HepG2 (cell line): ENCODE results near the gene PROM2. TPM values are rescaled to one million over a fixed set of nuclear protein-coding genes. Genes with fewer than 3 reads are reported as not detected.

Experiments used
- ATAC-seq: fragments of 200-7000 bp; cut with Tn5 transposase; 3 replicates; pipeline ENCODE4 v1.9.1; 2020; ENCODE audit warnings: mild to moderate bottlenecking, moderate library complexity
- BruUV-seq: library from RNA; stranded (reverse); fragments of 400-500 nt; replicated peaks from 2 replicates; lab custom pipeline; 2021; lab: Mats Ljungman, UMichigan
- CTCF ChIA-PET: fragments of 300-600 bp; formaldehyde crosslinking; extraction: SDS; loops from one replicate; lab custom pipeline; 2021; ENCODE audit warnings: low total read pairs, inconsistent platforms, low intra/inter-chr PET ratio; lab: Yijun Ruan, JAX
- POLR2A ChIA-PET: fragments of 350-600 bp; sonication (Branson Sonifier 250); formaldehyde crosslinking; loops from one replicate; lab custom pipeline; 2020; ENCODE audit warnings: antibody characterized with exemption, inconsistent platforms; lab: Yijun Ruan, JAX
- DNase-seq: peaks from one replicate; pipeline ENCODE4 v3.0.0-alpha.2; 2015; ENCODE audit warnings: low spot score
- FAIRE-seq: peaks from 3 replicates; lab custom pipeline; 2011; peaks lifted over from hg19 to GRCh38; lab: Jason Lieb, UNC
- H2AFZ ChIP-seq: one replicate; pipeline ENCODE4 v1.6.1; 2011; ENCODE audit warnings: low read length, inconsistent platforms
- H3K27ac ChIP-seq: fragments of 300-600 bp; 3 replicates; pipeline ENCODE4 v1.8.0; 2011; ENCODE audit warnings: mixed run types, mild to moderate bottlenecking, mixed read lengths, low read length, inconsistent platforms; ENCODE audit not compliant: insufficient read depth; ENCODE audit errors: extremely low read length
- H3K27me3 ChIP-seq, 2 experiments: fragments of 200-600 bp in 1 of 2; 2 replicates in 1 of 2; 3 replicates in 1 of 2; pipeline versions ENCODE4 v1.6.0 to v1.8.0; 2011; ENCODE audit warnings: low read length in 2 of 2, mild to moderate bottlenecking in 2 of 2, moderate library complexity in 2 of 2, inconsistent platforms in 1 of 2; ENCODE audit not compliant: insufficient read depth in 2 of 2, control insufficient read depth in 1 of 2
- H3K36me3 ChIP-seq, 2 experiments: fragments of 200-600 bp in 1 of 2; replicated peaks in 1 of 2; 2 replicates in 1 of 2; 3 replicates in 1 of 2; pipeline versions ENCODE4 v1.5.1 to v1.8.0; 2011; ENCODE audit warnings: low read length in 2 of 2, inconsistent platforms in 1 of 2; ENCODE audit not compliant: insufficient read depth in 2 of 2, control insufficient read depth in 1 of 2
- H3K4me1 ChIP-seq: 2 replicates; pipeline ENCODE4 v1.5.1; 2012; ENCODE audit warnings: low read length, inconsistent platforms; ENCODE audit not compliant: insufficient read depth
- H3K4me2 ChIP-seq: 2 replicates; pipeline ENCODE4 v1.6.0; 2011; ENCODE audit warnings: low read depth, low read length, inconsistent platforms
- H3K4me3 ChIP-seq, 3 experiments: fragments of 200-600 bp in 1 of 3; sonication (generic), shearing (Covaris generic) in 1 of 3; replicated peaks in 1 of 3; 2 replicates each; pipeline ENCODE4 v1.5.1; 2011 to 2016; ENCODE audit warnings: low read length in 3 of 3, inconsistent platforms in 2 of 3, low read depth in 2 of 3, mild to moderate bottlenecking in 2 of 3, control low read depth in 1 of 3, mixed read lengths in 1 of 3; ENCODE audit not compliant: insufficient read depth in 1 of 3
- H3K79me2 ChIP-seq: one replicate; pipeline ENCODE4 v1.6.1; 2011; ENCODE audit warnings: low read length, inconsistent platforms; ENCODE audit not compliant: insufficient read depth
- H3K9ac ChIP-seq: 2 replicates; pipeline ENCODE4 v1.6.0; 2011; ENCODE audit warnings: mild to moderate bottlenecking, low read depth, low read length, inconsistent platforms; ENCODE audit not compliant: insufficient read depth
- H3K9me3 ChIP-seq: 2 replicates; pipeline ENCODE4 v1.5.1; 2012; ENCODE audit warnings: mild to moderate bottlenecking, low read length
- H4K20me1 ChIP-seq: 2 replicates; pipeline ENCODE4 v1.6.0; 2011; ENCODE audit warnings: inconsistent platforms, mild to moderate bottlenecking, low read length, moderate library complexity; ENCODE audit not compliant: insufficient read depth
- ATF4 ChIP-seq, 2 experiments: fragments of 450-650 bp in 1 of 2; sonication (generic) in 1 of 2; formaldehyde crosslinking; IDR thresholded peaks; 2 replicates each; pipeline versions ENCODE4 v1.5.0 to v1.8.0; 2020 to 2022; ENCODE audit warnings: mild to moderate bottlenecking in 1 of 2, missing genetic modification reagents in 1 of 2
- E2F1 ChIP-seq: sonication (generic); formaldehyde crosslinking; IDR thresholded peaks from 2 replicates; pipeline ENCODE4 v1.5.0; 2020; ENCODE audit warnings: missing genetic modification reagents
- KMT2B ChIP-seq: IDR thresholded peaks from 2 replicates; pipeline ENCODE4 v1.6.1; 2016; ENCODE audit warnings: missing genetic modification reagents, missing compliant biosample characterization
- NPAS2 ChIP-seq: sonication (generic); formaldehyde crosslinking; IDR thresholded peaks from 2 replicates; pipeline ENCODE4 v1.8.0; 2022; ENCODE audit warnings: mild to moderate bottlenecking, missing genetic modification reagents, borderline replicate concordance
- RFX5 ChIP-seq: IDR thresholded peaks from 2 replicates; pipeline ENCODE4 v1.6.1; 2011; ENCODE audit warnings: low read depth, low read length, improper control_type of control experiment
- SNAPC5 ChIP-seq: sonication (generic); formaldehyde crosslinking; IDR thresholded peaks from 2 replicates; pipeline ENCODE4 v1.8.1; 2023; ENCODE audit warnings: mild to moderate bottlenecking, missing genetic modification reagents, borderline replicate concordance
- ZNF18 ChIP-seq: sonication (generic); formaldehyde crosslinking; IDR thresholded peaks from 2 replicates; pipeline ENCODE4 v1.8.0; 2022; ENCODE audit warnings: mild to moderate bottlenecking, missing genetic modification reagents; ENCODE audit not compliant: insufficient replicate concordance
- ZNF652 ChIP-seq: IDR thresholded peaks from 2 replicates; pipeline ENCODE4 v1.6.1; 2016; ENCODE audit warnings: low read depth, borderline replicate concordance
- ZNF75D ChIP-seq: sonication (generic); formaldehyde crosslinking; IDR thresholded peaks from 2 replicates; pipeline ENCODE4 v1.8.1; 2023; ENCODE audit warnings: missing genetic modification reagents, mild to moderate bottlenecking, borderline replicate concordance
- ZNF839 ChIP-seq: sonication (generic); formaldehyde crosslinking; IDR thresholded peaks from 2 replicates; pipeline ENCODE4 v1.4.0; 2020; ENCODE audit warnings: missing genetic modification reagents, mild to moderate bottlenecking, borderline replicate concordance
- WGBS: methylation state at CpG from one replicate; pipeline ENCODE4 v1.1.6; 2017; ENCODE audit warnings: low lambda C conversion rate; 5-methylcytosine and 5-hydroxymethylcytosine counted together
- in situ Hi-C: cut with HindIII; loops from 2 replicates; pipeline ENCODE4 v1.10.0; 2017; ENCODE audit warnings: low pct_unique_long_range_greater_than_20kb; ENCODE audit not compliant: extremely low pct_ligation_motif_present
- intact Hi-C: fragments of 100-400 bp; cut with micrococcal nuclease; formaldehyde crosslinking; loops from one replicate; pipeline ENCODE4 v1.10.0; 2022; ENCODE audit not compliant: unreplicated experiment
- polyA plus RNA-seq, 8 experiments: library from polyadenylated mRNA; depleted of rRNA in 3 of 8; stranded (reverse) in 7 of 8; unstranded in 1 of 8; fragments of >200 nt; fragmentation: Illumina TruSeq in 4 of 8; extraction: Trizol in 4 of 8; gene quantifications; 2 replicates each; pipeline versions ENCODE4 v1.2.1 to v1.2.3, GENCODE V29; 2011 to 2016; ENCODE audit warnings: low read depth in 4 of 8, missing spikeins in 1 of 8, mixed read lengths in 1 of 8; ENCODE audit not compliant: insufficient read depth in 1 of 8
- total RNA-seq, 5 experiments: library from RNA; depleted of rRNA; stranded (reverse); fragments of >200 nt; fragmentation: Illumina TruSeq; extraction: Trizol; gene quantifications; 2 replicates each; pipeline ENCODE4 v1.2.3, GENCODE V29; 2016; ENCODE audit warnings: low read depth in 1 of 5
- TF ChIP-seq, protein P1 (sequence below): sonication (generic); formaldehyde crosslinking; IDR thresholded peaks from 2 replicates; pipeline ENCODE4 v1.4.0; 2020; ENCODE audit warnings: missing genetic modification reagents

The PROM2 gene
- total and polyA plus RNA-seq, 2 of the 13 experiments (the other 11 are each of a cell fraction or from before 2014, with no cell fraction given), result not detected

DNA sequence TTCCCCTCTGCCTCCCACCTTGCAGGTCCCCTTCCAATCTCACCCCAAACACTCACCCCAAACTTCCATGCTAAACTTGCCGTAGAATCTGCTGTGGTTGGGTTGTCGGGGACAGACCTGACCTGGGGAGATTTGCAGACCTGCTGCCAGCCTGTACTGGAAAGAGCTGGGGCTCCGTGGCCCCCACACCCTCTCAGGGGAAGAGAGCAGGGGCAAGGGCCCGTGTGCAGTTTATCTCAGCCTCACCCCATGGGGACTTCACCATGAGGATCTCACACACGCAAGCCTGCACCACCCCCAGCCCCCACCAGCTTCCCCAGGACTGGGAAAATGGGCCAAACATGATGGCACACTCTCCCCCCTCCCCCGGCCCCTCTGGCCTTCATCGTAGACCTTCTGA is 53.6 kb downstream of the PROM2 start (continued):
- TF ChIP-seq E2F1, result no peak

- Histone ChIP-seq H3K4me3 (no peak overlapping the region), H3K9me3 (no peaks in the 10 kb centered on the region), H3K79me2 (no peaks in the 10 kb centered on the region), H2AFZ (no peak overlapping the region), H3K9ac (no peak overlapping the region), H3K4me1 (no peaks in the 10 kb centered on the region), H3K27me3 (peaks cover 3 to 19% of the 10 kb centered on the region in 2 experiments; a peak in 4 of 5 replicates), H3K36me3 (no peaks in the 10 kb centered on the region), H3K27ac (no peak overlapping the region), H3K4me2 (no peak overlapping the region), H4K20me1 (no peaks in the 10 kb centered on the region)
- BruUV-seq, result no TSS peak
- WGBS, result 32% methylated on average over 12 of the region's 15 CpGs
- POLR2A ChIA-PET, result no interaction called here
- CTCF ChIA-PET, result no interaction called here
- DNase-seq, result no peak
- intact Hi-C loops (no loop called here), in situ Hi-C loops (no loop called here)
- FAIRE-seq, result no peak
- no peak for TF ChIP-seq ZNF652 (CRISPR knock-in tag)
- no peak for TF ChIP-seq ZNF18 (CRISPR knock-in tag)
- TF ChIP-seq RFX5, result no peak
- no peak for TF ChIP-seq ATF4 (CRISPR knock-in tag; IDR thresholded peaks at IDR 0.05)
- TF ChIP-seq, protein P1, sequence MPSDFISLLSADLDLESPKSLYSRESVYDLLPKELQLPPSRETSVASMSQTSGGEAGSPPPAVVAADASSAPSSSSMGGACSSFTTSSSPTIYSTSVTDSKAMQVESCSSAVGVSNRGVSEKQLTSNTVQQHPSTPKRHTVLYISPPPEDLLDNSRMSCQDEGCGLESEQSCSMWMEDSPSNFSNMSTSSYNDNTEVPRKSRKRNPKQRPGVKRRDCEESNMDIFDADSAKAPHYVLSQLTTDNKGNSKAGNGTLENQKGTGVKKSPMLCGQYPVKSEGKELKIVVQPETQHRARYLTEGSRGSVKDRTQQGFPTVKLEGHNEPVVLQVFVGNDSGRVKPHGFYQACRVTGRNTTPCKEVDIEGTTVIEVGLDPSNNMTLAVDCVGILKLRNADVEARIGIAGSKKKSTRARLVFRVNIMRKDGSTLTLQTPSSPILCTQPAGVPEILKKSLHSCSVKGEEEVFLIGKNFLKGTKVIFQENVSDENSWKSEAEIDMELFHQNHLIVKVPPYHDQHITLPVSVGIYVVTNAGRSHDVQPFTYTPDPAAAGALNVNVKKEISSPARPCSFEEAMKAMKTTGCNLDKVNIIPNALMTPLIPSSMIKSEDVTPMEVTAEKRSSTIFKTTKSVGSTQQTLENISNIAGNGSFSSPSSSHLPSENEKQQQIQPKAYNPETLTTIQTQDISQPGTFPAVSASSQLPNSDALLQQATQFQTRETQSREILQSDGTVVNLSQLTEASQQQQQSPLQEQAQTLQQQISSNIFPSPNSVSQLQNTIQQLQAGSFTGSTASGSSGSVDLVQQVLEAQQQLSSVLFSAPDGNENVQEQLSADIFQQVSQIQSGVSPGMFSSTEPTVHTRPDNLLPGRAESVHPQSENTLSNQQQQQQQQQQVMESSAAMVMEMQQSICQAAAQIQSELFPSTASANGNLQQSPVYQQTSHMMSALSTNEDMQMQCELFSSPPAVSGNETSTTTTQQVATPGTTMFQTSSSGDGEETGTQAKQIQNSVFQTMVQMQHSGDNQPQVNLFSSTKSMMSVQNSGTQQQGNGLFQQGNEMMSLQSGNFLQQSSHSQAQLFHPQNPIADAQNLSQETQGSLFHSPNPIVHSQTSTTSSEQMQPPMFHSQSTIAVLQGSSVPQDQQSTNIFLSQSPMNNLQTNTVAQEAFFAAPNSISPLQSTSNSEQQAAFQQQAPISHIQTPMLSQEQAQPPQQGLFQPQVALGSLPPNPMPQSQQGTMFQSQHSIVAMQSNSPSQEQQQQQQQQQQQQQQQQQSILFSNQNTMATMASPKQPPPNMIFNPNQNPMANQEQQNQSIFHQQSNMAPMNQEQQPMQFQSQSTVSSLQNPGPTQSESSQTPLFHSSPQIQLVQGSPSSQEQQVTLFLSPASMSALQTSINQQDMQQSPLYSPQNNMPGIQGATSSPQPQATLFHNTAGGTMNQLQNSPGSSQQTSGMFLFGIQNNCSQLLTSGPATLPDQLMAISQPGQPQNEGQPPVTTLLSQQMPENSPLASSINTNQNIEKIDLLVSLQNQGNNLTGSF (CRISPR knock-in tag), result no peak
- no peak for TF ChIP-seq NPAS2 (CRISPR knock-in tag)
- no peak for TF ChIP-seq ZNF75D (CRISPR knock-in tag)
- no peak for TF ChIP-seq KMT2B (CRISPR knock-in tag)
- TF ChIP-seq ZNF839, result no peak
- no peak for TF ChIP-seq SNAPC5 (CRISPR knock-in tag)
- peak; percentile 6 for ATAC-seq
Measured at GRCh38 chr2:95328358-95329125, 54.3 kb downstream of the PROM2 start.
